HepG2 (cell line): Measurements from ENCODE around the gene NAT9. TPM values are rescaled to one million over a fixed set of nuclear protein-coding genes. Genes with fewer than 3 reads are reported as not detected.

Experiments
- FOXO1 ChIP-seq: sonication (generic); formaldehyde crosslinking; IDR thresholded peaks from 2 replicates; pipeline ENCODE4 v1.4.0; 2020; ENCODE audit warnings: missing genetic modification reagents
- HNRNPL ChIP-seq: fragments of 200-400 bp; formaldehyde crosslinking; IDR thresholded peaks from 2 replicates; pipeline ENCODE4 v1.6.1; 2017; ENCODE audit warnings: mild to moderate bottlenecking, low read depth, low read length
- JUN ChIP-seq: sonication (generic); formaldehyde crosslinking; IDR thresholded peaks from 2 replicates; pipeline ENCODE4 v1.4.0; 2020; ENCODE audit warnings: mild to moderate bottlenecking, missing genetic modification reagents
- KLF13 ChIP-seq: sonication (generic); formaldehyde crosslinking; IDR thresholded peaks from 2 replicates; pipeline ENCODE4 v1.4.0; 2020; ENCODE audit warnings: mild to moderate bottlenecking, missing genetic modification reagents
- NCOA1 ChIP-seq: sonication (generic); formaldehyde crosslinking; IDR thresholded peaks from 2 replicates; pipeline ENCODE4 v1.9.0; 2021; ENCODE audit warnings: missing genetic modification reagents
- SCMH1 ChIP-seq: sonication (generic); formaldehyde crosslinking; IDR thresholded peaks from 2 replicates; pipeline ENCODE4 v1.9.0; 2021; ENCODE audit warnings: missing genetic modification reagents, mild to moderate bottlenecking, borderline replicate concordance
- U2AF2 ChIP-seq: fragments of 200-400 bp; formaldehyde crosslinking; IDR thresholded peaks from 2 replicates; pipeline ENCODE4 v1.6.1; 2017; ENCODE audit warnings: low read depth, mild to moderate bottlenecking, low read length
- ZBTB3 ChIP-seq: sonication (generic); formaldehyde crosslinking; IDR thresholded peaks from 2 replicates; pipeline ENCODE4 v1.4.0; 2020; ENCODE audit warnings: low read depth, mild to moderate bottlenecking, moderate library complexity, missing genetic modification reagents, borderline replicate concordance
- ZMYM4 ChIP-seq: sonication (generic); formaldehyde crosslinking; IDR thresholded peaks from 2 replicates; pipeline ENCODE4 v1.8.1; 2023; ENCODE audit warnings: mild to moderate bottlenecking, missing genetic modification reagents
- ZNF17 ChIP-seq: sonication (generic); formaldehyde crosslinking; IDR thresholded peaks from 2 replicates; pipeline ENCODE4 v1.5.0; 2020; ENCODE audit warnings: mild to moderate bottlenecking, missing genetic modification reagents
- ZNF256 ChIP-seq: sonication (generic); formaldehyde crosslinking; conservative IDR thresholded peaks from 2 replicates; pipeline ENCODE4 v1.4.0; 2020; ENCODE audit warnings: missing genetic modification reagents
- ZNF343 ChIP-seq: sonication (generic); formaldehyde crosslinking; IDR thresholded peaks from 2 replicates; pipeline ENCODE4 v1.4.0; 2020; ENCODE audit warnings: mild to moderate bottlenecking, missing genetic modification reagents
- polyA plus RNA-seq, 8 experiments: library from polyadenylated mRNA; depleted of rRNA in 3 of 8; stranded (reverse) in 7 of 8; unstranded in 1 of 8; fragments of >200 nt; fragmentation: Illumina TruSeq in 4 of 8; extraction: Trizol in 4 of 8; gene quantifications; 2 replicates each; pipeline versions ENCODE4 v1.2.1 to v1.2.3, GENCODE V29; 2011 to 2016; ENCODE audit warnings: low read depth in 4 of 8, missing spikeins in 1 of 8, mixed read lengths in 1 of 8; ENCODE audit not compliant: insufficient read depth in 1 of 8
- total RNA-seq, 5 experiments: library from RNA; depleted of rRNA; stranded (reverse); fragments of >200 nt; fragmentation: Illumina TruSeq; extraction: Trizol; gene quantifications; 2 replicates each; pipeline ENCODE4 v1.2.3, GENCODE V29; 2016; ENCODE audit warnings: low read depth in 1 of 5
- TF ChIP-seq, protein P1 (sequence below): sonication (generic); formaldehyde crosslinking; IDR thresholded peaks from 2 replicates; pipeline ENCODE4 v1.5.0; 2020; ENCODE audit warnings: missing genetic modification reagents
- TF ChIP-seq, protein P2 (sequence below): sonication (generic); formaldehyde crosslinking; IDR thresholded peaks from 2 replicates; pipeline ENCODE4 v1.4.0; 2020; ENCODE audit warnings: missing genetic modification reagents
- TF ChIP-seq, protein P3 (sequence below): sonication (generic); formaldehyde crosslinking; IDR thresholded peaks from 2 replicates; pipeline ENCODE4 v1.4.0; 2020; ENCODE audit warnings: missing genetic modification reagents
- TF ChIP-seq, protein P4 (sequence below): sonication (generic); formaldehyde crosslinking; IDR thresholded peaks from 2 replicates; pipeline ENCODE4 v1.8.0; 2022; ENCODE audit warnings: mild to moderate bottlenecking, missing genetic modification reagents
- TF ChIP-seq, protein P5 (sequence below): IDR thresholded peaks from 2 replicates; pipeline ENCODE4 v1.6.1; 2016
- TF ChIP-seq, protein P6 (sequence below): sonication (generic); formaldehyde crosslinking; IDR thresholded peaks from 2 replicates; pipeline ENCODE4 v1.5.1; 2020; ENCODE audit warnings: missing genetic modification reagents, mild to moderate bottlenecking, borderline replicate concordance

Gene NAT9
- total and polyA plus RNA-seq, 2 of the 13 experiments (the other 11 are each of a cell fraction or from before 2014, with no cell fraction given) = 39.7 to 44.2 TPM

DNA sequence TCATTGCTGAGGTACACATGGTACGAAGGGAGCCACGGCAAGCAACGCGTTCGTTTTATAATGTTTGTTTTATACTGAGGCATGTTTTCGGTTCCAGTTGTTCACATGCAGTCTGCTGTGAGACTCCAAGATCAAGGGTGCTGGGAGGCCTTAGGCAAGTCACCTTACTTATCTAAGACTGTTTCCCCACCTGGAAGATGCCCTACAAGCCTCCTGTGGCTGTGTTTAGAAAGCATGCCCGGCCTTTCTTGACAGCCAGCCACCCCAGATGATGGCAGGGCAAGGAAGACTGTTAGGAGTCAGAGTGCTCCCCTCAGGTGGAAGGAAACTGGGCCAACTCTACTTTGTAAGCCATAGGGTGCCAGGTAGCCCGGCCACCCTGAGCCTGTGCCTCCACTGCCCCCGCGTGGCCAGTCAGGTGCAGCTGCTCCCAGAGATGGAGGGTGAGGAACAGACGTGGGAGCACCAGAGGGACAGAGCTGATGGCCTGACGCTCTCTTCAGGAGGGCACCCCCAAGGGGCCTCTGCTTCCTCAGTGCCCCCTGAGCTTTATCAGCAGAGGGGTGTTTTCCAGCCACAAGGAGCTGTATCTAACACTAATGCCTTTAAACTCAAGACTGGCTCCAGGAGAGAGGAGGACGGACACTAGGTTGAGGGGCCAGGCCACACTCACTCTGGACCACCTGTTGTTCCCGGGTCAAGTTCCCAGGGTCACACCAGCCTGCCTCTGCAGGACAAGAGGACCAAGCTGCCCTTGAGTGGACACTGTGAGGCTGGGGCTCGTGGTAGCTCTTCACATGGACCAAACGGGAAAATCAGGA lies 5.4 kb downstream of the NAT9 start (continued):
- no peak for TF ChIP-seq SCMH1
- peak; percentile 90; the same call in 1 of the 2 replicates for TF ChIP-seq KLF13 (CRISPR knock-in tag)
- TF ChIP-seq ZNF343 (CRISPR knock-in tag) = no peak
- no peak for TF ChIP-seq ZNF17 (CRISPR knock-in tag)
- TF ChIP-seq, protein P1, sequence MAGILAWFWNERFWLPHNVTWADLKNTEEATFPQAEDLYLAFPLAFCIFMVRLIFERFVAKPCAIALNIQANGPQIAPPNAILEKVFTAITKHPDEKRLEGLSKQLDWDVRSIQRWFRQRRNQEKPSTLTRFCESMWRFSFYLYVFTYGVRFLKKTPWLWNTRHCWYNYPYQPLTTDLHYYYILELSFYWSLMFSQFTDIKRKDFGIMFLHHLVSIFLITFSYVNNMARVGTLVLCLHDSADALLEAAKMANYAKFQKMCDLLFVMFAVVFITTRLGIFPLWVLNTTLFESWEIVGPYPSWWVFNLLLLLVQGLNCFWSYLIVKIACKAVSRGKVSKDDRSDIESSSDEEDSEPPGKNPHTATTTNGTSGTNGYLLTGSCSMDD = no peak
- no peak for TF ChIP-seq ZNF256
- TF ChIP-seq, protein P2, sequence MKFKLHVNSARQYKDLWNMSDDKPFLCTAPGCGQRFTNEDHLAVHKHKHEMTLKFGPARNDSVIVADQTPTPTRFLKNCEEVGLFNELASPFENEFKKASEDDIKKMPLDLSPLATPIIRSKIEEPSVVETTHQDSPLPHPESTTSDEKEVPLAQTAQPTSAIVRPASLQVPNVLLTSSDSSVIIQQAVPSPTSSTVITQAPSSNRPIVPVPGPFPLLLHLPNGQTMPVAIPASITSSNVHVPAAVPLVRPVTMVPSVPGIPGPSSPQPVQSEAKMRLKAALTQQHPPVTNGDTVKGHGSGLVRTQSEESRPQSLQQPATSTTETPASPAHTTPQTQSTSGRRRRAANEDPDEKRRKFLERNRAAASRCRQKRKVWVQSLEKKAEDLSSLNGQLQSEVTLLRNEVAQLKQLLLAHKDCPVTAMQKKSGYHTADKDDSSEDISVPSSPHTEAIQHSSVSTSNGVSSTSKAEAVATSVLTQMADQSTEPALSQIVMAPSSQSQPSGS (CRISPR knock-in tag) = peak; percentile 70; the same call in 1 of the 2 replicates
- no peak for TF ChIP-seq ZBTB3
- TF ChIP-seq U2AF2 = no peak
- no peak for TF ChIP-seq JUN (CRISPR knock-in tag)
- no peak for TF ChIP-seq NCOA1 (CRISPR knock-in tag)
- TF ChIP-seq, protein P3, sequence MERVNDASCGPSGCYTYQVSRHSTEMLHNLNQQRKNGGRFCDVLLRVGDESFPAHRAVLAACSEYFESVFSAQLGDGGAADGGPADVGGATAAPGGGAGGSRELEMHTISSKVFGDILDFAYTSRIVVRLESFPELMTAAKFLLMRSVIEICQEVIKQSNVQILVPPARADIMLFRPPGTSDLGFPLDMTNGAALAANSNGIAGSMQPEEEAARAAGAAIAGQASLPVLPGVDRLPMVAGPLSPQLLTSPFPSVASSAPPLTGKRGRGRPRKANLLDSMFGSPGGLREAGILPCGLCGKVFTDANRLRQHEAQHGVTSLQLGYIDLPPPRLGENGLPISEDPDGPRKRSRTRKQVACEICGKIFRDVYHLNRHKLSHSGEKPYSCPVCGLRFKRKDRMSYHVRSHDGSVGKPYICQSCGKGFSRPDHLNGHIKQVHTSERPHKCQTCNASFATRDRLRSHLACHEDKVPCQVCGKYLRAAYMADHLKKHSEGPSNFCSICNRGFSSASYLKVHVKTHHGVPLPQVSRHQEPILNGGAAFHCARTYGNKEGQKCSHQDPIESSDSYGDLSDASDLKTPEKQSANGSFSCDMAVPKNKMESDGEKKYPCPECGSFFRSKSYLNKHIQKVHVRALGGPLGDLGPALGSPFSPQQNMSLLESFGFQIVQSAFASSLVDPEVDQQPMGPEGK (CRISPR knock-in tag) = peak; percentile 63
- TF ChIP-seq, protein P4, sequence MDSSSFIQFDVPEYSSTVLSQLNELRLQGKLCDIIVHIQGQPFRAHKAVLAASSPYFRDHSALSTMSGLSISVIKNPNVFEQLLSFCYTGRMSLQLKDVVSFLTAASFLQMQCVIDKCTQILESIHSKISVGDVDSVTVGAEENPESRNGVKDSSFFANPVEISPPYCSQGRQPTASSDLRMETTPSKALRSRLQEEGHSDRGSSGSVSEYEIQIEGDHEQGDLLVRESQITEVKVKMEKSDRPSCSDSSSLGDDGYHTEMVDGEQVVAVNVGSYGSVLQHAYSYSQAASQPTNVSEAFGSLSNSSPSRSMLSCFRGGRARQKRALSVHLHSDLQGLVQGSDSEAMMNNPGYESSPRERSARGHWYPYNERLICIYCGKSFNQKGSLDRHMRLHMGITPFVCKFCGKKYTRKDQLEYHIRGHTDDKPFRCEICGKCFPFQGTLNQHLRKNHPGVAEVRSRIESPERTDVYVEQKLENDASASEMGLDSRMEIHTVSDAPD (CRISPR knock-in tag) = peak; percentile 45; the same call in 1 of the 2 replicates
- TF ChIP-seq ZMYM4 (CRISPR knock-in tag) = no peak; the same call in 1 of the 2 replicates
- 0 out of 2 replicates have a peak, but pooled peaks have one; percentile 20 for TF ChIP-seq FOXO1
- TF ChIP-seq, protein P5, sequence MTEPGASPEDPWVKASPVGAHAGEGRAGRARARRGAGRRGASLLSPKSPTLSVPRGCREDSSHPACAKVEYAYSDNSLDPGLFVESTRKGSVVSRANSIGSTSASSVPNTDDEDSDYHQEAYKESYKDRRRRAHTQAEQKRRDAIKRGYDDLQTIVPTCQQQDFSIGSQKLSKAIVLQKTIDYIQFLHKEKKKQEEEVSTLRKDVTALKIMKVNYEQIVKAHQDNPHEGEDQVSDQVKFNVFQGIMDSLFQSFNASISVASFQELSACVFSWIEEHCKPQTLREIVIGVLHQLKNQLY (CRISPR knock-in tag) = 0 out of 2 replicates have a peak, but pooled peaks have one; percentile 14
- TF ChIP-seq, protein P6, sequence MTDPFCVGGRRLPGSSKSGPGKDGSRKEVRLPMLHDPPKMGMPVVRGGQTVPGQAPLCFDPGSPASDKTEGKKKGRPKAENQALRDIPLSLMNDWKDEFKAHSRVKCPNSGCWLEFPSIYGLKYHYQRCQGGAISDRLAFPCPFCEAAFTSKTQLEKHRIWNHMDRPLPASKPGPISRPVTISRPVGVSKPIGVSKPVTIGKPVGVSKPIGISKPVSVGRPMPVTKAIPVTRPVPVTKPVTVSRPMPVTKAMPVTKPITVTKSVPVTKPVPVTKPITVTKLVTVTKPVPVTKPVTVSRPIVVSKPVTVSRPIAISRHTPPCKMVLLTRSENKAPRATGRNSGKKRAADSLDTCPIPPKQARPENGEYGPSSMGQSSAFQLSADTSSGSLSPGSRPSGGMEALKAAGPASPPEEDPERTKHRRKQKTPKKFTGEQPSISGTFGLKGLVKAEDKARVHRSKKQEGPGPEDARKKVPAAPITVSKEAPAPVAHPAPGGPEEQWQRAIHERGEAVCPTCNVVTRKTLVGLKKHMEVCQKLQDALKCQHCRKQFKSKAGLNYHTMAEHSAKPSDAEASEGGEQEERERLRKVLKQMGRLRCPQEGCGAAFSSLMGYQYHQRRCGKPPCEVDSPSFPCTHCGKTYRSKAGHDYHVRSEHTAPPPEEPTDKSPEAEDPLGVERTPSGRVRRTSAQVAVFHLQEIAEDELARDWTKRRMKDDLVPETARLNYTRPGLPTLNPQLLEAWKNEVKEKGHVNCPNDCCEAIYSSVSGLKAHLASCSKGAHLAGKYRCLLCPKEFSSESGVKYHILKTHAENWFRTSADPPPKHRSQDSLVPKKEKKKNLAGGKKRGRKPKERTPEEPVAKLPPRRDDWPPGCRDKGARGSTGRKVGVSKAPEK (CRISPR knock-in tag) = no peak; the same call in 1 of the 2 replicates
- TF ChIP-seq HNRNPL = peak; percentile 65; the same call in 1 of the 2 replicates
